GM19239 (cell line): ENCODE measurements around the gene FAM9A.
"Not testable (repeated sequence)": the region's sequence is repeated elsewhere in the genome, so short reads cannot be mapped to it uniquely, and the experiment has no call there.

Source experiments
- DNase-seq: peaks from one replicate; pipeline ENCODE4 v3.0.0; 2011; ENCODE audit warnings: low spot score; ENCODE audit not compliant: insufficient read length
- FAIRE-seq: peaks from 2 replicates; lab custom pipeline; 2011; peaks lifted over from hg19 to GRCh38; lab: Jason Lieb, UNC

The FAM9A gene

GRCh38 chrX:8805974-8806373 is 4.8 kb upstream of the FAM9A start:
- FAIRE-seq (no peak), DNase-seq (no peak)

GRCh38 chrX:8805046-8805445 is 3.9 kb upstream of the FAM9A start:
- DNase-seq (no peak), FAIRE-seq (no peak)

- FAIRE-seq, result no peak
Measured at GRCh38 chrX:8803326-8803725, 2.1 kb upstream of the FAM9A start.

GRCh38 chrX:8800351-8800750 is 832 bp downstream of the FAM9A start:
- not testable (repeated sequence) for FAIRE-seq, DNase-seq

More at GRCh38 chrX:8803326-8803725, 2.1 kb upstream of the FAM9A start:
- DNase-seq, result no peak

- not testable (repeated sequence) for FAIRE-seq, DNase-seq
Measured at GRCh38 chrX:8799281-8799680, 1.9 kb downstream of the FAM9A start.

- DNase-seq, FAIRE-seq: not testable (repeated sequence)
Measured at GRCh38 chrX:8798702-8799101, 2.5 kb downstream of the FAM9A start.

GRCh38 chrX:8787119-8787518 is 14.1 kb downstream of the FAM9A start:
- DNase-seq, FAIRE-seq: not testable (repeated sequence)

- DNase-seq (no peak), FAIRE-seq (no peak)
Measured at GRCh38 chrX:8784162-8784561, 17.0 kb downstream of the FAM9A start.

GRCh38 chrX:8783714-8784098 is 17.5 kb downstream of the FAM9A start:
- FAIRE-seq, result no peak

GRCh38 chrX:8783097-8783713 is 18.0 kb downstream of the FAM9A start:
- FAIRE-seq (no peak), DNase-seq (peak; percentile 2)

More at GRCh38 chrX:8783714-8784098, 17.5 kb downstream of the FAM9A start:
- DNase-seq, result no peak

GRCh38 chrX:8782595-8782994 is 18.6 kb downstream of the FAM9A start:
- DNase-seq (no peak), FAIRE-seq (no peak)

GRCh38 chrX:8781921-8782320 is 19.3 kb downstream of the FAM9A start:
- not testable (repeated sequence) for DNase-seq, FAIRE-seq

GRCh38 chrX:8773117-8773516 is 28.1 kb downstream of the FAM9A start:
- DNase-seq (no peak), FAIRE-seq (no peak)

- no peak for DNase-seq
- no peak for FAIRE-seq
Measured at GRCh38 chrX:8760021-8760420, 41.2 kb downstream of the FAM9A start.

GRCh38 chrX:8758706-8759105 is 42.5 kb downstream of the FAM9A start:
- DNase-seq, FAIRE-seq: not testable (repeated sequence)

GRCh38 chrX:8757609-8758389 is 43.4 kb downstream of the FAM9A start:
- DNase-seq, FAIRE-seq: not testable (repeated sequence)

GRCh38 chrX:8755813-8756212 is 45.4 kb downstream of the FAM9A start:
- no peak for FAIRE-seq
- DNase-seq, result no peak

- no peak for DNase-seq
- FAIRE-seq, result no peak
Measured at GRCh38 chrX:8755116-8755515, 46.1 kb downstream of the FAM9A start.

- FAIRE-seq, result no peak
- no peak for DNase-seq
Measured at GRCh38 chrX:8749697-8750096, 51.5 kb downstream of the FAM9A start.

- peak; percentile 37 for FAIRE-seq
- DNase-seq, result no peak
Measured at GRCh38 chrX:8748855-8749254, 52.3 kb downstream of the FAM9A start.

- DNase-seq (no peak), FAIRE-seq (peak; percentile 89)
Measured at GRCh38 chrX:8743126-8743732, 58.0 kb downstream of the FAM9A start.
